Measurements from ENCODE around the gene CACNA1G.

The CACNA1G gene

GRCh38 chr17:50519141-50519834 is 41.2 kb upstream of the CACNA1G start:
- Histone ChIP-seq H2AK5ac (ENCODE audit: low read length, severe bottlenecking) (no peak overlapping the region), H2BK15ac (ENCODE audit: low read depth, poor library complexity, severe bottlenecking) (no peak overlapping the region), H2BK120ac (ENCODE audit: low read depth, low read length) (no peak overlapping the region), H4K91ac (ENCODE audit: low read length) (no peak overlapping the region), H3K27ac (ENCODE audit: low read length, poor library complexity, severe bottlenecking) (no peak overlapping the region), H3K14ac (ENCODE audit: low read length in 2 of 2) (no peak overlapping the region), H3K79me1 (replicated peaks; ENCODE audit: low read length, poor library complexity, severe bottlenecking) (no peaks in the 10 kb centered on the region), H3K4me1 (ENCODE audit: control insufficient read depth, insufficient read depth, low read depth, low read length) (peaks cover 12% of the 10 kb centered on the region), H2BK12ac (ENCODE audit: low read length in 2 of 2) (no peak overlapping the region), H3K36me3 (ENCODE audit: control insufficient read depth in 1 of 2, insufficient read depth in 2 of 2, low read depth in 1 of 2, low read length in 2 of 2) (no peaks in the 10 kb centered on the region), H4K8ac (ENCODE audit: low read length) (no peak overlapping the region), H2BK5ac (ENCODE audit: low read depth, low read length, poor library complexity, severe bottlenecking) (no peak overlapping the region), H3K4me2 (ENCODE audit: low read length, poor library complexity, severe bottlenecking) (no peak overlapping the region), H3K4ac (ENCODE audit: low read depth in 1 of 2, low read length in 2 of 2) (no peak overlapping the region), H2AFZ (ENCODE audit: low read depth, low read length) (no peak overlapping the region), H3K18ac (ENCODE audit: low read depth in 1 of 2, low read length in 2 of 2) (no peak overlapping the region), H3K9ac (ENCODE audit: low read length) (no peak overlapping the region), H3K4me3 (ENCODE audit: insufficient read depth in 1 of 2, low read depth in 1 of 2, low read length in 2 of 2) (no peak overlapping the region), H3K23ac (ENCODE audit: low read length in 2 of 2) (no peak overlapping the region), H3K27me3 (ENCODE audit: control insufficient read depth in 1 of 2, insufficient read depth in 1 of 2, low read length in 2 of 2) (peaks cover 0 to 6% of the 10 kb centered on the region in 2 experiments), H3K9me3 (ENCODE audit: control insufficient read depth, low read length) (no peaks in the 10 kb centered on the region)
- no peak for DNase-seq
- WGBS, result 88% methylated on average over 7 of the region's 8 CpGs

DNA sequence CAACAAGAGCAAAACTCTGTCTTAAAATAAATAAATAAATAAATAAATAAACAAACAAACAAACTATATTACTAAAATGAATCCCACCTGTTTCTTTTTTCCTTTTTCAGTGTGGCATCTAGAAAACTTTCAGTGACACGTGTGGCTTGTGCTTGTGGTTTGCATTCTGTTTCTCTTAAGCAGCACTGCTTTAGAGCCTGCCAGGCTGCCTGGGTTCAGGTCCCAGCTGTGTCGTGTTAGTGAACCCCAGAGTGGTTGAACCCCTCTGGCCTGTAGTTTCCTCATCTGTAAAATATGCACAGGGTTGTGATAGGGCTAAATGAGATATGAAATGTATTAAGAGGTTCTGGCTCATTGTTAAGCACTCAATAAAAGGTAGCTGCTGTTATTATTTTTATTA is 40.0 kb upstream of the CACNA1G start:
- H2BK12ac ChIP-seq (ENCODE audit: low read length in 2 of 2), result no peak overlapping the region
- no peak for DNase-seq
- H2AFZ ChIP-seq (ENCODE audit: low read depth, low read length), result no peak overlapping the region
- H4K8ac ChIP-seq (ENCODE audit: low read length), result no peak overlapping the region
- H3K4ac ChIP-seq (ENCODE audit: low read depth in 1 of 2, low read length in 2 of 2), result no peak overlapping the region
- H3K4me2 ChIP-seq (ENCODE audit: low read length, poor library complexity, severe bottlenecking), result no peak overlapping the region
- no peak overlapping the region for H2BK15ac ChIP-seq (ENCODE audit: low read depth, poor library complexity, severe bottlenecking)
- H3K9me3 ChIP-seq (ENCODE audit: control insufficient read depth, low read length), result no peaks in the 10 kb centered on the region
- no peak overlapping the region for H4K91ac ChIP-seq (ENCODE audit: low read length)
- peaks cover 0 to 11% of the 10 kb centered on the region in 2 experiments for H3K27me3 ChIP-seq (ENCODE audit: control insufficient read depth in 1 of 2, insufficient read depth in 1 of 2, low read length in 2 of 2)
- 73% methylated on average over 2 of the region's 2 CpGs for WGBS
- H3K9ac ChIP-seq (ENCODE audit: low read length), result no peak overlapping the region
- no peak overlapping the region for H2BK120ac ChIP-seq (ENCODE audit: low read depth, low read length)
- H3K14ac ChIP-seq (ENCODE audit: low read length in 2 of 2), result no peak overlapping the region
- no peaks in the 10 kb centered on the region for H3K79me1 ChIP-seq (replicated peaks; ENCODE audit: low read length, poor library complexity, severe bottlenecking)
- no peaks in the 10 kb centered on the region for H3K36me3 ChIP-seq (ENCODE audit: control insufficient read depth in 1 of 2, insufficient read depth in 2 of 2, low read depth in 1 of 2, low read length in 2 of 2)
- no peak overlapping the region for H2BK5ac ChIP-seq (ENCODE audit: low read depth, low read length, poor library complexity, severe bottlenecking)
- H3K18ac ChIP-seq (ENCODE audit: low read depth in 1 of 2, low read length in 2 of 2), result no peak overlapping the region
- H3K4me3 ChIP-seq (ENCODE audit: insufficient read depth in 1 of 2, low read depth in 1 of 2, low read length in 2 of 2), result no peak overlapping the region
- H3K23ac ChIP-seq (ENCODE audit: low read length in 2 of 2), result no peak overlapping the region
- no peak overlapping the region for H3K27ac ChIP-seq (ENCODE audit: low read length, poor library complexity, severe bottlenecking)
- H3K4me1 ChIP-seq (ENCODE audit: control insufficient read depth, insufficient read depth, low read depth, low read length), result peaks cover 4% of the 10 kb centered on the region
- no peak overlapping the region for H2AK5ac ChIP-seq (ENCODE audit: low read length, severe bottlenecking)

DNA sequence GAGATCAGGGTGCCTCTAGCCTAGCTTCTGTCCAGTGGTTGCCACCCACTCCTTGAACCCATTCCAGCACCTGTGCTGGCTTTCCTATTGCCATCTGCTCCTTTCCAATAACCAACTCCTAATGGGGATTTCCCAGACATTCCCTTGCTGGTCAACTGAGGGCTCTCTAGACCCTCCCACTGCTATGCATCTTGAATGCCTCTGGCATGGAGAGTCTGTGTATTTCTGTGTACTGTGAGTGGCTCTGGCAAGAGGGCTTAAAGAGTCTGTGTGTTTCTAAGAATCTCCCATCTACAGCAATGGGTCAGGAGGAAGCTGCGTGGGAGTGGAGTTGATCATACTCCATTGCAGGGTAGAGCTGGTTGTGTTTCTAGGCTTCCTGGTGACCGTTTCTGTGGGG is 39.0 kb upstream of the CACNA1G start:
- Histone ChIP-seq H2BK120ac (ENCODE audit: low read depth, low read length) (no peak overlapping the region), H2BK12ac (ENCODE audit: low read length in 2 of 2) (no peak overlapping the region), H3K14ac (ENCODE audit: low read length in 2 of 2) (no peak overlapping the region), H3K79me1 (replicated peaks; ENCODE audit: low read length, poor library complexity, severe bottlenecking) (no peaks in the 10 kb centered on the region), H3K4me1 (ENCODE audit: control insufficient read depth, insufficient read depth, low read depth, low read length) (peaks cover 4% of the 10 kb centered on the region), H3K4ac (ENCODE audit: low read depth in 1 of 2, low read length in 2 of 2) (no peak overlapping the region), H3K4me2 (ENCODE audit: low read length, poor library complexity, severe bottlenecking) (no peak overlapping the region), H2BK15ac (ENCODE audit: low read depth, poor library complexity, severe bottlenecking) (no peak overlapping the region), H2BK5ac (ENCODE audit: low read depth, low read length, poor library complexity, severe bottlenecking) (no peak overlapping the region), H3K4me3 (ENCODE audit: insufficient read depth in 1 of 2, low read depth in 1 of 2, low read length in 2 of 2) (no peak overlapping the region), H2AK5ac (ENCODE audit: low read length, severe bottlenecking) (no peak overlapping the region), H3K9ac (ENCODE audit: low read length) (no peak overlapping the region), H4K8ac (ENCODE audit: low read length) (no peak overlapping the region), H3K23ac (ENCODE audit: low read length in 2 of 2) (no peak overlapping the region), H3K27ac (ENCODE audit: low read length, poor library complexity, severe bottlenecking) (no peak overlapping the region), H3K18ac (ENCODE audit: low read depth in 1 of 2, low read length in 2 of 2) (no peak overlapping the region), H3K9me3 (ENCODE audit: control insufficient read depth, low read length) (no peaks in the 10 kb centered on the region), H3K27me3 (ENCODE audit: control insufficient read depth in 1 of 2, insufficient read depth in 1 of 2, low read length in 2 of 2) (peaks cover 0 to 11% of the 10 kb centered on the region in 2 experiments), H3K36me3 (ENCODE audit: control insufficient read depth in 1 of 2, insufficient read depth in 2 of 2, low read depth in 1 of 2, low read length in 2 of 2) (no peaks in the 10 kb centered on the region), H2AFZ (ENCODE audit: low read depth, low read length) (no peak overlapping the region), H4K91ac (ENCODE audit: low read length) (no peak overlapping the region)
- 69% methylated on average over 2 of the region's 2 CpGs for WGBS
- DNase-seq, result no peak

- H3K14ac ChIP-seq (ENCODE audit: low read length in 2 of 2), result no peak overlapping the region
- H3K23ac ChIP-seq (ENCODE audit: low read length in 2 of 2), result no peak overlapping the region
- H2BK120ac ChIP-seq (ENCODE audit: low read depth, low read length), result no peak overlapping the region
- no peak overlapping the region for H2BK15ac ChIP-seq (ENCODE audit: low read depth, poor library complexity, severe bottlenecking)
- no peak overlapping the region for H2BK5ac ChIP-seq (ENCODE audit: low read depth, low read length, poor library complexity, severe bottlenecking)
- H3K4me2 ChIP-seq (ENCODE audit: low read length, poor library complexity, severe bottlenecking), result no peak overlapping the region
- no peak overlapping the region for H2AK5ac ChIP-seq (ENCODE audit: low read length, severe bottlenecking)
- H4K8ac ChIP-seq (ENCODE audit: low read length), result no peak overlapping the region
- H2BK12ac ChIP-seq (ENCODE audit: low read length in 2 of 2), result no peak overlapping the region
- no peak overlapping the region for H4K91ac ChIP-seq (ENCODE audit: low read length)
- H3K18ac ChIP-seq (ENCODE audit: low read depth in 1 of 2, low read length in 2 of 2), result no peak overlapping the region
- no peaks in the 10 kb centered on the region for H3K79me1 ChIP-seq (replicated peaks; ENCODE audit: low read length, poor library complexity, severe bottlenecking)
- H3K36me3 ChIP-seq (ENCODE audit: control insufficient read depth in 1 of 2, insufficient read depth in 2 of 2, low read depth in 1 of 2, low read length in 2 of 2), result no peaks in the 10 kb centered on the region
- no peak overlapping the region for H3K27ac ChIP-seq (ENCODE audit: low read length, poor library complexity, severe bottlenecking)
- H3K9ac ChIP-seq (ENCODE audit: low read length), result no peak overlapping the region
- no peak for DNase-seq
- H3K9me3 ChIP-seq (ENCODE audit: control insufficient read depth, low read length), result no peaks in the 10 kb centered on the region
- no peak overlapping the region for H2AFZ ChIP-seq (ENCODE audit: low read depth, low read length)
- 85% methylated on average over 10 of the region's 10 CpGs for WGBS
- no peak overlapping the region for H3K4me3 ChIP-seq (ENCODE audit: insufficient read depth in 1 of 2, low read depth in 1 of 2, low read length in 2 of 2)
- H3K4me1 ChIP-seq (ENCODE audit: control insufficient read depth, insufficient read depth, low read depth, low read length), result peaks cover 10% of the 10 kb centered on the region
- peaks cover 0 to 18% of the 10 kb centered on the region in 2 experiments for H3K27me3 ChIP-seq (ENCODE audit: control insufficient read depth in 1 of 2, insufficient read depth in 1 of 2, low read length in 2 of 2)
- H3K4ac ChIP-seq (ENCODE audit: low read depth in 1 of 2, low read length in 2 of 2), result no peak overlapping the region
Measured at GRCh38 chr17:50522766-50523165, 37.7 kb upstream of the CACNA1G start.
